ENCODE measurements around the gene PDIA3. TPM values are rescaled to one million over a fixed set of nuclear protein-coding genes. Genes with fewer than 3 reads are reported as not detected.
A peak's percentile ranks its signal among the peaks of the same experiment; 100 is the strongest.

PDIA3 gene
- total RNA-seq, 4 donors from 2014 or later, result 70.6 to 256 (median 101) TPM

DNA sequence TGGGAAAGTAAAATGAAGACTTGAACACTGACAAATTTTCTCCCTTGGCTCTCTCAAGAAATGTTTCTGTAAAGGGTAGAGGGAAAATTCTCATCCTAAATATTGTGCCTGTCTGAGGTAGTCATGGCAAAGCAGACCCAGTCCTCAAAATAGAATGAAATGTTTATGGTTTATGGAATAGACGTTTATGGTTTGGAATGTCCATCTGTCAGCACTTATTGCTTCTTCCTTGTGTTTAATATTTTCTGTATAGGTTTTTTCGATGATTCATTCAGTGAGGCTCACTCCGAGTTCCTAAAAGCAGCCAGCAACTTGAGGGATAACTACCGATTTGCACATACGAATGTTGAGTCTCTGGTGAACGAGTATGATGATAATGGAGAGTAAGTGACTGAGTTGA, 16.6 kb downstream of the PDIA3 start:
- no peak overlapping the region for H3K4me3 ChIP-seq
- no peaks in the 10 kb centered on the region for H3K9me3 ChIP-seq
- WGBS, result 49% methylated on average over 6 of the region's 6 CpGs
- H3K27ac ChIP-seq (replicated peaks in 1 of 4), result peak overlapping the region; percentile 14 to 61 (median 48)
- H3K27me3 ChIP-seq, result no peaks in the 10 kb centered on the region
- H3K36me3 ChIP-seq, result peaks cover 67 to 100% (median 86%) of the 10 kb centered on the region in 4 donors
- H3K4me1 ChIP-seq, result peaks cover 6 to 25% (median 22%) of the 10 kb centered on the region in 4 donors
- no peak for DNase-seq (ENCODE audit: extremely low spot score)
- no peak for TF ChIP-seq CTCF (IDR thresholded peaks at IDR 0.05)
- TF ChIP-seq POLR2A (IDR thresholded peaks at IDR 0.05; ENCODE audit: low read depth), result no peak
- TF ChIP-seq EP300 (IDR thresholded peaks at IDR 0.05), result no peak
- TF ChIP-seq POLR2AphosphoS5 (IDR thresholded peaks at IDR 0.05), result no peak
- intact Hi-C loops (cut with DNase I), result no loop called here

DNA sequence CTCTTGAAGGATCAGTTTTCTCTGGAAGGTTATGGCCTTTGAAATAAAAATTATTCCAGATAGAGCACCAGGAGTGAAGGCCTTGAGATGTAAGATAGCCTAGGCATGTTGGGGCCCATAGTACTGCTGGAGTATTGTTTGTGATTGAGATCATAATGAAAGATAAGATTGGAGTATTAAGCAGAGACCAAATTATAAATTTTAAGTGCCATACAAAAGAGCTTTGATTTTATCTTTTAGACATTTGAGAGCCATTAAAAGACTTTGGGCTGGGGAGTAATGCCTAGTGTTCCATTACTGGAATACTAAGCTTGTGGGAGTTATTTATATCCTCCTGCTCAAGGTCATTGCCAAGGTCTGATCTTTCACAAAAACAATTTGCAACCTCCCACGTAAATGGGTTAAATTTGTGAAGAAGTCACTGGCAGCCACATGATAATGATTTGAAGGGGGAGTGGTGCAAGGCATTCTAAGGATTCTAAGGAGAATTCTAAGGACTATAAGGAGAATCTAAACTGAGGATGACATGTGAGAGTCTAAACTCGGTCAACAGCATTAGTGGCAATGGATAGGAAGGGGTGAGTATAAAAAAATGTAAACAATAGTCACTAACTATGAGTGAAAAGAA, 17.7 kb downstream of the PDIA3 start:
- Histone ChIP-seq H3K27me3 (no peaks in the 10 kb centered on the region), H3K4me1 (peaks cover 6 to 25% (median 22%) of the 10 kb centered on the region in 4 donors), H3K9me3 (no peaks in the 10 kb centered on the region), H3K27ac (replicated peaks in 1 of 4) (peak overlapping the region in 3 of 4 donors; percentile 14 to 61 (median 61)), H3K36me3 (peaks cover 66 to 100% (median 89%) of the 10 kb centered on the region in 4 donors), H3K4me3 (no peak overlapping the region)
- intact Hi-C loops (cut with DNase I), result no loop called here
- WGBS, result 42% methylated on average over 2 of the region's 2 CpGs
- TF ChIP-seq POLR2A (IDR thresholded peaks at IDR 0.05; ENCODE audit: low read depth) (no peak), CTCF (IDR thresholded peaks at IDR 0.05) (no peak), POLR2AphosphoS5 (IDR thresholded peaks at IDR 0.05) (no peak), EP300 (IDR thresholded peaks at IDR 0.05) (no peak)
- no peak for DNase-seq (ENCODE audit: extremely low spot score)

- WGBS, result 70% methylated on average over 5 of the region's 5 CpGs
- intact Hi-C loops (cut with DNase I), result no loop called here
- no peaks in the 10 kb centered on the region for H3K27me3 ChIP-seq
- no peaks in the 10 kb centered on the region for H3K4me1 ChIP-seq
- H3K36me3 ChIP-seq, result peaks cover 59 to 92% (median 90%) of the 10 kb centered on the region in 4 donors
- DNase-seq (ENCODE audit: extremely low spot score), result no peak
- no peak overlapping the region for H3K4me3 ChIP-seq
- H3K9me3 ChIP-seq, result no peaks in the 10 kb centered on the region
- H3K27ac ChIP-seq (replicated peaks in 1 of 4), result no peak overlapping the region
- TF ChIP-seq CTCF (IDR thresholded peaks at IDR 0.05) (peak; percentile 64 to 81 (median 72)), POLR2A (IDR thresholded peaks at IDR 0.05; ENCODE audit: low read depth) (no peak)
Measured at GRCh38 chr15:43769584-43770228, 23.5 kb downstream of the PDIA3 start.

DNA sequence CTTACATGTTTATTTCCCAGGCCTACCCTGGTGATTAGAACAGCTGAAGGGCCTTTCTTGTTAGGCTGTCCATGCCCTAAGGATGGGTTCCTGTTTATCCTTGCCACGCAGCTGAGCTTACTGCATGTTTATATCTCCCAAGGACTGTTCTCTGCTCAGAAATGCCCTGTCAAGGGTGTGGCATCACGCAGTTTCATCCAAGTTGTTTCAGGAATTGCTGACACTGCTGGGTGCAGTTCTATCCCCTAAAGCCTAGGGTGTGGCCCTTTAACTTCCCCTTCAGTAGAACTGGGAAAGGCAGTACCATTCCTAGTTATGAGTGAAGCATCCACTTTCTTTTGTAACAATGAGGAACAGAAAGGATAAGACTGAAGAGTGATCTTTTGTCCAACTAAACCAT, 25.6 kb downstream of the PDIA3 start:
- no peak for DNase-seq (ENCODE audit: extremely low spot score)
- 49% methylated on average over 2 of the region's 2 CpGs for WGBS
- Histone ChIP-seq H3K27me3 (no peaks in the 10 kb centered on the region), H3K9me3 (no peaks in the 10 kb centered on the region), H3K27ac (replicated peaks in 1 of 4) (peak overlapping the region in 1 of 4 donors; percentile 5), H3K4me3 (no peak overlapping the region), H3K36me3 (peaks cover 42 to 71% (median 69%) of the 10 kb centered on the region in 4 donors), H3K4me1 (peaks cover 4 to 15% (median 14%) of the 10 kb centered on the region in 4 donors)
- intact Hi-C loops (cut with DNase I), result no loop called here
- no peak for TF ChIP-seq CTCF (IDR thresholded peaks at IDR 0.05)
- no peak for TF ChIP-seq POLR2A (IDR thresholded peaks at IDR 0.05; ENCODE audit: low read depth)
- no peak for TF ChIP-seq EP300 (IDR thresholded peaks at IDR 0.05)
- no peak for TF ChIP-seq POLR2AphosphoS5 (IDR thresholded peaks at IDR 0.05)
